ENCODE results near the gene RBP4.

Gene RBP4

GRCh38 chr10:93542358-93542791, 58.7 kb downstream of the RBP4 start:
- DNase-seq (ENCODE audit: low spot score) (no peak), ATAC-seq (ENCODE audit: low read depth) (peak; percentile 70)
- Histone ChIP-seq H3K4me3 (ENCODE audit: severe bottlenecking) (no peak overlapping the region), H3K36me3 (ENCODE audit: low read depth) (no peaks in the 10 kb centered on the region), H3K27me3 (ENCODE audit: insufficient read depth, poor library complexity, severe bottlenecking) (no peaks in the 10 kb centered on the region), H3K27ac (ENCODE audit: poor library complexity, severe bottlenecking) (no peak overlapping the region), H3K4me1 (ENCODE audit: insufficient read depth, poor library complexity, severe bottlenecking) (no peaks in the 10 kb centered on the region), H3K9me3 (ENCODE audit: severe bottlenecking) (no peaks in the 10 kb centered on the region)
- TF ChIP-seq CTCF (IDR thresholded peaks at IDR 0.05; ENCODE audit: poor library complexity, severe bottlenecking) = peak; percentile 44

Data from RWPE2 (cell line).